ENCODE measurements around the gene SIN3B. TPM values are rescaled to one million over a fixed set of nuclear protein-coding genes. Genes with fewer than 3 reads are reported as not detected.

SIN3B gene
- polyA plus RNA-seq, 2 of the 4 experiments (the other 2 are of a cell fraction) = 12.2 to 21.3 TPM

DNA sequence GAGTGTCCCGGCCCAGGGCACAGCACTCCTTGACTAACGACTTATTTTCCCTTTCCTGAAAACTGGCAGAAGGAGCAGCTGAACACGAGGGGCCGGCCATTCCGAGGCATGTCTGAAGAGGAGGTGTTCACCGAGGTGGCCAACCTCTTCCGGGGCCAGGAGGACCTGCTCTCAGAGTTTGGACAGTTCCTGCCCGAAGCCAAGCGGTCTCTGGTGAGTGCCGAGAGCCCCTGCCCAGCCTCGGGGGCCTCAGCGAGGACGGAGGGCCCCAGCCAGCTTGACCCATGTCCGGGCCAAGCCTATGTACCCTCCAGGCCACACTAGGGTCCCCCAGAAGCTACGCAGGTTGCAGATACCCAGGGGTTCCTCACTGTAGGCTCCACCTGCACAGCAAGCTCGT lies 17.7 kb downstream of the SIN3B start:
- Histone ChIP-seq H3K9me3 (no peaks in the 10 kb centered on the region), H3K4me3 (no peak overlapping the region), H3K27ac (no peak overlapping the region), H3K4me2 (no peak overlapping the region), H3K4me1 (peaks cover 27% of the 10 kb centered on the region)
- DNase-seq (ENCODE audit: low read depth in 1 of 2, low spot score in 1 of 2) (no peak), ATAC-seq (no peak), FAIRE-seq (no peak)
- ChIA-PET POLR2A (no interaction called here), CTCF (no interaction called here)
- no CpG with 5 or more reads among the region's 16 CpGs for WGBS (ENCODE audit: missing lambda C conversion rate)
- no peak for TF ChIP-seq RARB (CRISPR knock-in tag; IDR thresholded peaks at IDR 0.05)
- no peak for TF ChIP-seq NFE2L2 (conservative IDR thresholded peaks at IDR 0.05; ENCODE audit: low read length)
- no peak for TF ChIP-seq NR3C1 (IDR thresholded peaks at IDR 0.05)
- no peak for TF ChIP-seq HOXB13 (CRISPR knock-in tag; IDR thresholded peaks at IDR 0.05; ENCODE audit: low read depth)
- TF ChIP-seq EHMT2 (IDR thresholded peaks at IDR 0.05; ENCODE audit: low read depth) = no peak
- no peak for TF ChIP-seq CHD2 (IDR thresholded peaks at IDR 0.05; ENCODE audit: low read length, partially characterized antibody)
- TF ChIP-seq POLR2AphosphoS2 (conservative IDR thresholded peaks at IDR 0.05; ENCODE audit: low read length) = no peak

DNA sequence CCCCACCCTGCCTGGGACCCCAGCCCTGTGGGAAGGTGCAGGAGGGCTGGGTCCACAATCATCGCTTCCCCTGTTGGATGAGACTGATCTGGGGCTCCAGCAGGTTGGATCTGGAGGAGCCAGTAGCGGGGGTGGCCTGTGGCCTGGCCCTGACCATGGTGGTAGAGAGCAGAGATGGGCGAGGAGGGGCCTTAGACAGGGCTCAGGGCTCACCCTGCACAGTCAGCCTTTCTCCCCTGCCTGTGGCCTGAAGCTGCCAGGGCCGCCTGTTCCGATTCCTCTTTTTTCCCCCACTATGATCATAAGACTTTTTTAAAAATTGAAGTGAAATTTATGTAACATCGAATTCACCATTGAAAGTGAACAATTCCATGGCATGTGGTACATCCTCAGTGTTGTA lies 18.2 kb downstream of the SIN3B start:
- POLR2A ChIA-PET = no interaction called here
- no peak overlapping the region for H3K27ac ChIP-seq
- CTCF ChIA-PET = no interaction called here
- no peak for TF ChIP-seq HOXB13 (CRISPR knock-in tag; IDR thresholded peaks at IDR 0.05; ENCODE audit: low read depth)
- TF ChIP-seq, protein P1, sequence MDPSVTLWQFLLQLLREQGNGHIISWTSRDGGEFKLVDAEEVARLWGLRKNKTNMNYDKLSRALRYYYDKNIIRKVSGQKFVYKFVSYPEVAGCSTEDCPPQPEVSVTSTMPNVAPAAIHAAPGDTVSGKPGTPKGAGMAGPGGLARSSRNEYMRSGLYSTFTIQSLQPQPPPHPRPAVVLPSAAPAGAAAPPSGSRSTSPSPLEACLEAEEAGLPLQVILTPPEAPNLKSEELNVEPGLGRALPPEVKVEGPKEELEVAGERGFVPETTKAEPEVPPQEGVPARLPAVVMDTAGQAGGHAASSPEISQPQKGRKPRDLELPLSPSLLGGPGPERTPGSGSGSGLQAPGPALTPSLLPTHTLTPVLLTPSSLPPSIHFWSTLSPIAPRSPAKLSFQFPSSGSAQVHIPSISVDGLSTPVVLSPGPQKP (IDR thresholded peaks at IDR 0.05; ENCODE audit: low read depth, low read length) = no peak
- FAIRE-seq = no peak
- H3K9me3 ChIP-seq = no peaks in the 10 kb centered on the region
- no peak overlapping the region for H3K4me3 ChIP-seq
- ATAC-seq = no peak
- no peak overlapping the region for H3K4me2 ChIP-seq
- H3K4me1 ChIP-seq = peaks cover 27% of the 10 kb centered on the region
- no peak for DNase-seq (ENCODE audit: low read depth in 1 of 2, low spot score in 1 of 2)
- 96% methylated on average over 3 of the region's 6 CpGs for WGBS (ENCODE audit: missing lambda C conversion rate)

DNA sequence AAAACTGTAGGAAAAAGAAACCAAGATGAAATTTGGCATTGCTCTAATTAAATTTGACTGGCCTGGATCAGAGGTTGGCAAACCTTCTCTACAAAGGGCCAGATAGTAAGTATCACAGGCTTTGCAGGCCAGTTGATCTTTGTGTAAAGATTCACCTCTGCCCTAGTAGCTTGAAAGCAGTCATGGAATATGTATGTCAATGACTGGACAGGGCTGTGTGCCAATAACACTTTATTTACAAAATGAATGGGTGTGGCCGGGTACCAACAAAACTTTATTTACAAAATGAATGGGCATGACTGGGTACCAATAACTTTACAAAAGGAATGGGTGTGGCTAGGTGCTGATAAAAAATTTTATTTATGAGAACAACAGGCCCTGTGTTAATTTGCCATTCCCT lies 20.0 kb downstream of the SIN3B start:
- ChIA-PET CTCF (no interaction called here), POLR2A (no interaction called here)
- H3K27ac ChIP-seq = no peak overlapping the region
- peak in 1 of 2 experiments; percentile 30; a peak in 2 of 6 replicates for ATAC-seq
- H3K4me1 ChIP-seq = peaks cover 27% of the 10 kb centered on the region
- WGBS (ENCODE audit: missing lambda C conversion rate) = 0% methylated on average over 1 of the region's 1 CpG
- peak in 1 of 2 experiments; percentile 58 for DNase-seq (ENCODE audit: low read depth in 1 of 2, low spot score in 1 of 2)
- H3K4me3 ChIP-seq = no peak overlapping the region
- FAIRE-seq = no peak
- no peaks in the 10 kb centered on the region for H3K9me3 ChIP-seq
- peak overlapping the region; percentile 46 for H3K4me2 ChIP-seq
- TF ChIP-seq JUN (IDR thresholded peaks at IDR 0.05) = no peak
- TF ChIP-seq, protein P2, sequence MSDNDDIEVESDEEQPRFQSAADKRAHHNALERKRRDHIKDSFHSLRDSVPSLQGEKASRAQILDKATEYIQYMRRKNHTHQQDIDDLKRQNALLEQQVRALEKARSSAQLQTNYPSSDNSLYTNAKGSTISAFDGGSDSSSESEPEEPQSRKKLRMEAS (IDR thresholded peaks at IDR 0.05) = 0 out of 2 replicates have a peak, but pooled peaks have one; percentile 15
- TF ChIP-seq FOSL2 (IDR thresholded peaks at IDR 0.05) = no peak
- peak; percentile 41; the same call in 1 of the 2 replicates for TF ChIP-seq FOSL2 (CRISPR knock-in tag; IDR thresholded peaks at IDR 0.05)

DNA sequence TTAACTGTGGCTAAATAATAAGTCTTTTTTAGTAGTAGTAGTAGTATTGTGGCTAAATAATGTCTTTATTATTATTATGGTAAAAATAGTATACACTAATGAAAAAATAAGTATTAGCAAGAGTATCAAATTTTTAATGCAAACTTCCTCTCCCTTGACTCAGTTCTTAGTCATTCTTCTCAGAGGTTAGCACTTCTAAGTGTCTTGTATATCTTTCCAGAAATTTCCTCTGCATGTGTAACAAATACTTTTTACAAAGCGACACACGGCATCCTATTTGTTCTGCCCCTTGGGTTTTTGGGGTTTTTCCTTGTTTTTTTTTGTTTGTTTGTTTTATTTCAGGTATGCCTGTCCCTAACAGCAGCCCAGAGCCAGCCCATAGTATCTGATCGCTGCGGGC lies 20.9 kb downstream of the SIN3B start:
- H3K4me1 ChIP-seq = peaks cover 27% of the 10 kb centered on the region
- no peak for TF ChIP-seq HOXB13 (CRISPR knock-in tag; IDR thresholded peaks at IDR 0.05; ENCODE audit: low read depth)
- no peak for TF ChIP-seq CHD2 (IDR thresholded peaks at IDR 0.05; ENCODE audit: low read length, partially characterized antibody)
- TF ChIP-seq HOXB5 (CRISPR knock-in tag; IDR thresholded peaks at IDR 0.05) = no peak
- TF ChIP-seq, protein P3, sequence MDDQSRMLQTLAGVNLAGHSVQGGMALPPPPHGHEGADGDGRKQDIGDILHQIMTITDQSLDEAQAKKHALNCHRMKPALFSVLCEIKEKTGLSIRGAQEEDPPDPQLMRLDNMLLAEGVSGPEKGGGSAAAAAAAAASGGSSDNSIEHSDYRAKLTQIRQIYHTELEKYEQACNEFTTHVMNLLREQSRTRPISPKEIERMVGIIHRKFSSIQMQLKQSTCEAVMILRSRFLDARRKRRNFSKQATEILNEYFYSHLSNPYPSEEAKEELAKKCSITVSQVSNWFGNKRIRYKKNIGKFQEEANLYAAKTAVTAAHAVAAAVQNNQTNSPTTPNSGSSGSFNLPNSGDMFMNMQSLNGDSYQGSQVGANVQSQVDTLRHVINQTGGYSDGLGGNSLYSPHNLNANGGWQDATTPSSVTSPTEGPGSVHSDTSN (IDR thresholded peaks at IDR 0.05) = no peak
- TF ChIP-seq MAFK (IDR thresholded peaks at IDR 0.05; ENCODE audit: partially characterized antibody) = no peak
- no peak for TF ChIP-seq FOSB (CRISPR knock-in tag; IDR thresholded peaks at IDR 0.05)
- no peak for TF ChIP-seq RARB (CRISPR knock-in tag; IDR thresholded peaks at IDR 0.05)
- TF ChIP-seq SREBF2 (IDR thresholded peaks at IDR 0.05) = no peak
- TF ChIP-seq, protein P4, sequence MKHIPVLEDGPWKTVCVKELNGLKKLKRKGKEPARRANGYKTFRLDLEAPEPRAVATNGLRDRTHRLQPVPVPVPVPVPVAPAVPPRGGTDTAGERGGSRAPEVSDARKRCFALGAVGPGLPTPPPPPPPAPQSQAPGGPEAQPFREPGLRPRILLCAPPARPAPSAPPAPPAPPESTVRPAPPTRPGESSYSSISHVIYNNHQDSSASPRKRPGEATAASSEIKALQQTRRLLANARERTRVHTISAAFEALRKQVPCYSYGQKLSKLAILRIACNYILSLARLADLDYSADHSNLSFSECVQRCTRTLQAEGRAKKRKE (CRISPR knock-in tag; IDR thresholded peaks at IDR 0.05; ENCODE audit: low read depth) = no peak
- no peak overlapping the region for H3K4me3 ChIP-seq
- no peak overlapping the region for H3K27ac ChIP-seq
- FAIRE-seq = no peak
- no peak for ATAC-seq
- H3K4me2 ChIP-seq = no peak overlapping the region; the same call in 2 of the 3 replicates
- CTCF ChIA-PET = no interaction called here
- no peaks in the 10 kb centered on the region for H3K9me3 ChIP-seq
- DNase-seq (ENCODE audit: low read depth in 1 of 2, low spot score in 1 of 2) = no peak
- POLR2A ChIA-PET = no interaction called here
- WGBS (ENCODE audit: missing lambda C conversion rate) = 73% methylated on average over 4 of the region's 4 CpGs
